Effector memory CD4-positive, alpha-beta T cell (primary cell): ENCODE data around the gene MLST8.
"Not testable (repeated sequence)": the region's sequence is repeated elsewhere in the genome, so short reads cannot be mapped to it uniquely, and the experiment has no call there.

ENCODE experiments used
- DNase-seq, 3 donors: peaks; one replicate each; pipeline ENCODE4 v3.0.0-alpha.2; 2020
- H3K27ac ChIP-seq: 2 replicates; pipeline ENCODE4 v1.7.0; 2013; ENCODE audit warnings: mild to moderate bottlenecking, low read length, moderate library complexity; ENCODE audit not compliant: insufficient read depth, poor library complexity, severe bottlenecking
- H3K27me3 ChIP-seq: replicated peaks from 2 replicates; pipeline ENCODE4 v1.7.0; 2013; ENCODE audit warnings: mild to moderate bottlenecking, low read length; ENCODE audit not compliant: insufficient read depth, control insufficient read depth, poor library complexity, severe bottlenecking
- H3K36me3 ChIP-seq: 2 replicates; pipeline ENCODE4 v1.7.0; 2013; ENCODE audit warnings: mild to moderate bottlenecking, low read length, moderate library complexity; ENCODE audit not compliant: control insufficient read depth, insufficient read depth
- H3K4me1 ChIP-seq: 2 replicates; pipeline ENCODE4 v1.7.0; 2013; ENCODE audit warnings: low read length, mild to moderate bottlenecking; ENCODE audit not compliant: control insufficient read depth, insufficient read depth, poor library complexity, severe bottlenecking
- H3K4me3 ChIP-seq: 2 replicates; pipeline ENCODE4 v1.7.0; 2013; ENCODE audit warnings: low read length, low read depth, mild to moderate bottlenecking; ENCODE audit not compliant: insufficient read depth, poor library complexity, severe bottlenecking
- H3K9me3 ChIP-seq: 2 replicates; pipeline ENCODE4 v1.7.0; 2013; ENCODE audit warnings: mild to moderate bottlenecking, low read length, moderate library complexity; ENCODE audit not compliant: control insufficient read depth

Gene MLST8

DNA sequence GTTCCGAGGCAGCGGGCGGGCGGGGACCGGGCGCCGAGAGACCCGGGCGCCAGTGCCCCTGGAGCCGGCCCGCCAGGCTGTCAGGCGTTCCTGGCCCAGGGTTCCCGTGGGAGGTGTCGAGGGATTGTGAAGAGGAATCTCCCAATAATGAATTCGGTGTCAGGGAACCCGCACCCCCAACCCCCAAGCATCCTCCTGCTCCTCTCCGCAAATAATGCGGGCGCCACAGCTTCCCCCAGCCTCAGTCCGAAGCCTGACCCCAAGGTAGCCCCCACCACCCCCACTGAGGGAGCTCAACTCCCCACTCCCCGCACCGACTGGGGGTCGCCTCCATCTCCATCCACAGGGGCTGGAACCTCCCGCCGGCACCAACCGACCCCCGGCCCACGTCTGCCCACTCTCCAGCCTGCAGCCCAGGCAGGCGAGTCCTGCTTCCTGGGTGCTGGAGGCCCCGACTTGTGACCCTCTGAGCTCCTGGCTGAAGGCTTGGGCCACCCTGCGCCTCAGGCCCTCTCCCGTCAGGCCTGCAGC lies 8.2 kb upstream of the MLST8 start:
- no peak overlapping the region for H3K27ac ChIP-seq
- H3K9me3 ChIP-seq, result no peaks in the 10 kb centered on the region
- H3K4me1 ChIP-seq, result peaks cover 15% of the 10 kb centered on the region
- no peak for DNase-seq
- no peaks in the 10 kb centered on the region for H3K36me3 ChIP-seq
- H3K4me3 ChIP-seq, result no peak overlapping the region
- peaks cover 32% of the 10 kb centered on the region for H3K27me3 ChIP-seq

DNA sequence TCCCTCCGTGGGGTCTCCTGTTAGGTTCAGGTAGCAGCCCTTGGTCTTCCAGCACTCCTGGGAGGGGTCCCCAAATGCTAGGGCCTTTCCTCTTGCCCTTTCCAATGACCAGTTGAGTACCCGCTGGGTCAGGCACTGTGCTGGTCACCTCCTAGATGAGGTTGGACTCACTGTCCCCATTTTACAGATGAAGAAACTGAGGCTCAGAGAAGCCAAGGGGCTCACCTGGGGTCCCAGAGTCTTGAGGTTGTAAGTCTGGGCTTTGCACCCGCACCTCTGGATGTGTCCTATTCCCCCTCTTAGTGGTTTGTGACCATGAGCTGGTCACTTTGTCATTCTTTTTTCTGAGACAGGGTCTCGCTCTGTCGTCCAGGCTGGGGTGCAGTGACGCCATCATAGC lies 7.5 kb upstream of the MLST8 start:
- DNase-seq, result no peak
- no peak overlapping the region for H3K27ac ChIP-seq
- no peaks in the 10 kb centered on the region for H3K36me3 ChIP-seq
- no peaks in the 10 kb centered on the region for H3K9me3 ChIP-seq
- peaks cover 32% of the 10 kb centered on the region for H3K27me3 ChIP-seq
- H3K4me3 ChIP-seq, result no peak overlapping the region
- H3K4me1 ChIP-seq, result peaks cover 15% of the 10 kb centered on the region

DNA sequence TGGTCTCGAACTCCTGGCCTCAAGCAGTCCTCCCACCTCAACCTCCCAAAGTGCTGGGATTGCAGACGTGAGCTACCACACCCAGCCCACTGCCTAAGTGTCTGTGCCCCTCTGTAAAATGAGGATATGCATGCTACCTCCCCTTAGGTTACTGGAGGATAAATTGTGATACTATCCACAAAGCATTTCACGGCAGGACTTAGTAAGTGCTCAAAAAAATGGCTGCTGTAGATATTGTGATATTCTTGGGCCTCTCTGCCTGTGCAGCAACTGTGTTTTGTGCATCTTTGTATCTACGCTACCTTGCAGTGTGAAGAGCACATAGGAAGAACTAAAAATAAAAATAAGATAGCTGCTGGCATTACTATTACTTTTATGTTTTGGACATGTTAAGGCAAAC lies 7.0 kb upstream of the MLST8 start:
- Histone ChIP-seq H3K27me3 (peaks cover 32% of the 10 kb centered on the region), H3K36me3 (no peaks in the 10 kb centered on the region), H3K4me1 (peaks cover 15% of the 10 kb centered on the region), H3K4me3 (no peak overlapping the region), H3K27ac (no peak overlapping the region), H3K9me3 (no peaks in the 10 kb centered on the region)
- DNase-seq, result no peak

DNA sequence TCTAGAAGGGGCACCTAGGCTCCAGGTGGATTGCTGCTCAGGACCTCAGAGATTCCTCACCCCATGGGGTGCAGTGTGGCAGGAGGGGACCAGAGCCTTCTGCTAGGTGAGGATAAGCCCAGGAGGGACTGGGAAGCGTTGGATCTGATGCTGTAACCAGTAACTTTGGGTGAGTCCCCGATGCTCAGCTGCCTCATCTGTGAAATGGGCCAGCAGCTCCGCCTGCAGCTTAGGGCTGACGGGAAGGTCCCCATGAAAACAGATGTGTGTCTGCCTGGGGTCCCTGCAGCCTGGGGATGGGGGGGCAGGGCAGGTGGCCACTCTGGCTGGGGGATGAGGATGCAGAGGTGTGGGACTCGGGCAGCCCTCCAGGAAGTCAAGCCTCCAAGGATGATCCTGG lies 6.2 kb upstream of the MLST8 start:
- H3K27ac ChIP-seq, result no peak overlapping the region
- no peak overlapping the region for H3K4me3 ChIP-seq
- H3K27me3 ChIP-seq, result peaks cover 32% of the 10 kb centered on the region
- no peaks in the 10 kb centered on the region for H3K36me3 ChIP-seq
- no peaks in the 10 kb centered on the region for H3K9me3 ChIP-seq
- DNase-seq, result no peak
- H3K4me1 ChIP-seq, result peaks cover 15% of the 10 kb centered on the region

DNA sequence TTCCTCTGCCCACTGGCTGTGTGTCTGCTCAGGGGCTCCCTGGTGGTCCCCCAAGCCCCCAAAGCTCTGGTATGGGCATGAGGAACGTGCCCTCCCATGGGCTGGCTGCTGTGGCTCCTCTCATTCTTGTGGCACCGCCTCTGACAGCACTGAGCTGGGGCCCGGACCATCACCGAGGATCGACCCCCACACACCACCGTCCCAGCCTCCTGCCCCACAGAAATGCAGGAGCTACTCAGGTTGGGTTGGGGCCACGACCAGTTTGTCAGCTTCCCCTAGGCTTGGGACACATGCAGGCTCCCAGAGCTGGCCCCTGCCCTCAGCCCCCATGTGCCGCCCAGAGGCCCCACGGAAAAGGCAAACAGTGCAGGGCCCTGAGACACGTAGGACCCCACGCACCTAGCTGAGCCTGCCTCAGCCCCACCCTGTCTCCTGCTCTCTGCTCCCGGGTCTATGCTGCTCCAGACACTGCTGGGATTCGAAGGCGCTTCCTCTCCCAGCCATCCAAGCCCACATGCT lies 5.6 kb upstream of the MLST8 start:
- H3K27me3 ChIP-seq, result peaks cover 30% of the 10 kb centered on the region
- no peaks in the 10 kb centered on the region for H3K9me3 ChIP-seq
- no peak for DNase-seq
- H3K36me3 ChIP-seq, result no peaks in the 10 kb centered on the region
- peaks cover 17% of the 10 kb centered on the region for H3K4me1 ChIP-seq
- H3K4me3 ChIP-seq, result no peak overlapping the region
- H3K27ac ChIP-seq, result no peak overlapping the region

DNA sequence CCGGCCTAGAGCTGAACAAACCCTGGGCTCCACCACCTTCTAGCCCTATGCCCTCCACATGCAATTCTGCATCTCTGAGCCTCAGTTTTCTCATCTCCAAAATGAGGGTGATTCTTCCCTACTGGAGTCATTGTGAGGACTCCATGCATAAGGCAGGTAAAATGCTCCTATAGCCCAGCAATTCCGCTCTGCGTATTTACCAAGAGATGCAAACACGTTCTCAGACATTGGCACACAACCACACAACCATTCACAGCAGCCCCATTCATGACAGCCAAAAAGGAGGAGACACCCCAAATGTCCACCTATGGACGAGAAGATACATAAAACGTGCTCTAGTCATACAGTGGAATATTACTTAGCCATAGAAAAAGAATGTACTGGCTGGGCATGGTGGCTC lies 4.9 kb upstream of the MLST8 start:
- H3K27me3 ChIP-seq, result peaks cover 23% of the 10 kb centered on the region
- no peak overlapping the region for H3K27ac ChIP-seq
- H3K4me3 ChIP-seq, result no peak overlapping the region
- peaks cover 16% of the 10 kb centered on the region for H3K4me1 ChIP-seq
- no peak for DNase-seq
- no peaks in the 10 kb centered on the region for H3K36me3 ChIP-seq
- no peaks in the 10 kb centered on the region for H3K9me3 ChIP-seq

DNA sequence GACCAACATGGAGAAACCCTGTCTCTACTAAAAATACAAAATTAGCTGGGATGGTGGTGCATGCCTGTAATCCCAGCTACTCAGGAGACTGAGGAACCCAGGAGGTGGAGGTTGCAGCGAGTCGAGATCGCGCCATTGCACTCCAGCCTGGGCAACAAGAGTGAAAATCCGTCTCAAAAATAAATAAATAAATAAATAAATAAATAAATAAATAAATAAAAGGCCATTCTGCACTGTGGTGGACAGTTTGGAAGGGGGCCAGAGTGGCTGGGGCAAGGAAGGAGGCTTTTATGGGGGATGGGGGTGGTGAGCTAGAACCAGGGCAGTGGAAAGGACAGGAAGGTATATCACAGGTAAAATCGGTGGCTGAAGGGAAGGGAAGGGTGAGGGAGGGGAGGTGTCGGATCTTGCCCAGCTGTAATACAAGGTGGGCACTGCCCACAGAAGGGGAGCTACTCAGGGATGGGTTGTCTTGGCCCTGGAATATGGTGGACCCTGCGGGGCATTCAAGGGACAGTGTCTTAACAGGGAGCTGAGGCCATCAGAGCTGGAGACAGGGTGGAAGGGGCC lies 2.0 kb upstream of the MLST8 start:
- peaks cover 20% of the 10 kb centered on the region for H3K4me1 ChIP-seq

DNA sequence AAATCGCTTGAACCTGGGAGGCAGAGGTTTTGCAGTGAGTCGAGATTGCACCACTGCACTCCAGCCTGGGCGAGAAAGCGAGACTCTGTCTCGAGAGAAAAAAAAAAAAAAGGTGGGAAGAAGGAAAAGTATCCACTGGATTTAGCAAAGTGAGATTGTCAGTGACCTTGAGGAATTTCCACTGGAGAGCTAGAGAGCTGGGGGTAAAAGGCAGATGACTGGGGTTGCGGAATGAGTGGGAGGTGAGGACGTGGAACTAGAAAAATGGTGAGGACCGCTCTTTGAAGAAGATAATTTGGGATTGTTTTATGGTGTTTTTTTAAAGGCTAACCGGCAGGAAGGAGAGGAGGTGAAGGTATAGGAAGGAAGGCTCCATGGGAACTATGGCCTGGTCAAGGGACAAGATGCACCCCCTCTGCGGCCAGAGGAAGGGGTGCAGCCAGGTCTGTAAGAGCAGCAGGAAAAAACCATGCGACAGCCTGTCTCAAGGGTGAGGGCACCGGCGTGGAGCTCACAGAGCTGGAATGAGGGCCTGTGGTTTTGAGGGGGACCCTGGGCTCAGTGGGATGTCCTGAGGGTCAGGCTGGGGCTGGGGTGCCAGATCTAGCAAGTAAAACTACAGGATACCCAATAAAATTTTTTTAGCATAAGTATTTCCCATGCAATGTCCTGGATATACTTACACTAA lies 694 bp upstream of the MLST8 start:
- no peaks in the 10 kb centered on the region for H3K9me3 ChIP-seq
- no peaks in the 10 kb centered on the region for H3K27me3 ChIP-seq
- DNase-seq, result no peak
- peaks cover 21% of the 10 kb centered on the region for H3K36me3 ChIP-seq
- H3K4me3 ChIP-seq, result peak overlapping the region; percentile 96
- H3K27ac ChIP-seq, result peak overlapping the region; percentile 97
- H3K4me1 ChIP-seq, result peaks cover 20% of the 10 kb centered on the region

More for the DNA sequence above, 2.0 kb upstream of the MLST8 start:
- not testable (repeated sequence) for H3K4me3 ChIP-seq, DNase-seq, H3K9me3 ChIP-seq, H3K27me3 ChIP-seq, H3K27ac ChIP-seq
- peaks cover 12% of the 10 kb centered on the region for H3K36me3 ChIP-seq

DNA sequence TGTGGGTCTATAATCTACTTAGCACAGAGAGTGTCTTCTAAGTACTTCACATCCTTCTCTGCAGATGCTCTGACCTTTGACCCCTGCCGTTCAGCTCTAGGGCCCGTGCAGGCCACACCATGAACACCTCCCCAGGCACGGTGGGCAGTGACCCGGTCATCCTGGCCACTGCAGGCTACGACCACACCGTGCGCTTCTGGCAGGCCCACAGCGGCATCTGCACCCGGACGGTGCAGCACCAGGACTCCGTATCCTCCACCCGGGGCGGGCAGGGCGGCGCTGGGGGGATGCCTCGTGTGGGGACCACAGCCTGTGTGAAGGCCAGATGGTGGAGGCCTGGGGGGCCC lies 686 bp downstream of the MLST8 start:
- Histone ChIP-seq H3K4me1 (peaks cover 20% of the 10 kb centered on the region), H3K4me3 (peak overlapping the region; percentile 96), H3K36me3 (peaks cover 21% of the 10 kb centered on the region), H3K27ac (peak overlapping the region; percentile 97), H3K27me3 (no peaks in the 10 kb centered on the region), H3K9me3 (no peaks in the 10 kb centered on the region)
- no peak for DNase-seq

DNA sequence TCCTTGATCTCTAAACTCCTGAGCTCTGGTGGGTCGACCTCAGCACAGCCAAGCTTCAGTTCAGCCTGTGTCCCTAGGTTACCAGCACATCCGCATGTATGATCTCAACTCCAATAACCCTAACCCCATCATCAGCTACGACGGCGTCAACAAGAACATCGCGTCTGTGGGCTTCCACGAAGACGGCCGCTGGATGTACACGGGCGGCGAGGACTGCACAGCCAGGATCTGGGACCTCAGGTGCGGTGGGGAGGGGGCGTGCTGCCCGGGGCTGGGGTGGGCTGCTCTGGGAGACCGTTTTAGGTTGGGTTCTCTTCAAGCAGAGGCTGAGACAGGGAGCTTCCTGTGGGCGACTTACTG lies 1.1 kb downstream of the MLST8 start:
- no peak for DNase-seq
- peaks cover 21% of the 10 kb centered on the region for H3K36me3 ChIP-seq
- peaks cover 20% of the 10 kb centered on the region for H3K4me1 ChIP-seq
- H3K4me3 ChIP-seq, result peak overlapping the region; percentile 96
- H3K27ac ChIP-seq, result peak overlapping the region; percentile 97
- H3K27me3 ChIP-seq, result no peaks in the 10 kb centered on the region
- no peaks in the 10 kb centered on the region for H3K9me3 ChIP-seq
